ENCODE measurements around the gene LRRC4B. TPM values are rescaled to one million over a fixed set of nuclear protein-coding genes. Genes with fewer than 3 reads are reported as not detected.
A peak's percentile ranks its signal among the peaks of the same experiment; 100 is the strongest.

Gene LRRC4B
- total RNA-seq, 1 experiment from 2014 or later, result 3.8 TPM

GRCh38 chr19:50510700-50511068 is 57.6 kb downstream of the LRRC4B start:
- Histone ChIP-seq H4K20me1 (ENCODE audit: control insufficient read depth, insufficient read depth, insufficient read length) (no peaks in the 10 kb centered on the region), H3K79me1 (ENCODE audit: insufficient read depth, low read depth, low read length, poor library complexity, severe bottlenecking) (no peaks in the 10 kb centered on the region), H3K27me3 (ENCODE audit: insufficient read depth, low read length) (peaks cover 2% of the 10 kb centered on the region; the same call in 1 of the 2 replicates), H3K18ac (ENCODE audit: insufficient read length, low read depth, low read length) (no peak overlapping the region), H4K5ac (ENCODE audit: insufficient read length, low read depth, low read length) (no peak overlapping the region), H3K23ac (ENCODE audit: insufficient read length, low read depth, low read length) (no peak overlapping the region), H3K4me1 (ENCODE audit: insufficient read depth, low read length) (no peaks in the 10 kb centered on the region), H3T11ph (ENCODE audit: low read length) (no peak overlapping the region), H2AK5ac (ENCODE audit: insufficient read length, low read length) (no peak overlapping the region), H3K23me2 (ENCODE audit: insufficient read length, low read depth, low read length, poor library complexity, severe bottlenecking) (no peaks in the 10 kb centered on the region), H3K4ac (ENCODE audit: low read depth, low read length) (no peak overlapping the region), H3K27ac (ENCODE audit: insufficient read length, low read depth, low read length) (no peak overlapping the region), H3K9ac (ENCODE audit: extremely low read depth, insufficient read length, low read length) (no peak overlapping the region), H3K79me2 (ENCODE audit: insufficient read depth, low read length) (no peaks in the 10 kb centered on the region), H2BK5ac (ENCODE audit: insufficient read length, low read length) (no peak overlapping the region), H3K56ac (ENCODE audit: insufficient read length, low read depth, low read length) (no peak overlapping the region), H2AFZ (ENCODE audit: low read length) (no peak overlapping the region), H4K91ac (ENCODE audit: insufficient read length, low read depth, low read length) (no peak overlapping the region), H3K14ac (ENCODE audit: insufficient read depth, low read length) (0 out of 2 replicates have a peak overlapping the region, but pooled peaks have one; percentile 9), H2BK15ac (ENCODE audit: low read depth, low read length) (no peak overlapping the region), H2BK120ac (ENCODE audit: low read depth, low read length, poor library complexity, severe bottlenecking) (no peak overlapping the region), H2BK12ac (ENCODE audit: insufficient read length, low read depth, low read length) (no peak overlapping the region), H4K8ac (replicated peaks; ENCODE audit: insufficient read length, low read depth, low read length) (no peak overlapping the region), H2BK20ac (ENCODE audit: low read depth, low read length, poor library complexity, severe bottlenecking) (no peak overlapping the region), H3K4me2 (ENCODE audit: insufficient read depth, insufficient read length, low read length) (peak overlapping the region; percentile 57), H3K9me3 (ENCODE audit: control insufficient read depth, low read depth, low read length) (no peaks in the 10 kb centered on the region)
- peaks cover 7 to 27% of the 10 kb centered on the region in 2 experiments for H3K4me1 Mint-ChIP-seq
- H3K27me3 Mint-ChIP-seq (ENCODE audit: low read depth), result peaks cover 50% of the 10 kb centered on the region
- WGBS (ENCODE audit: extremely low coverage, insufficient read length, low lambda C conversion rate), result no CpG with 5 or more reads among the region's 10 CpGs
- H3K4me3 Mint-ChIP-seq, result peak overlapping the region; percentile 81 to 87
- H3K27ac Mint-ChIP-seq, result peak overlapping the region; percentile 70 to 97 (median 89); a peak in 5 of 7 replicates
- no peaks in the 10 kb centered on the region; a peak in 1 of 7 replicates for H3K36me3 Mint-ChIP-seq (ENCODE audit: insufficient read depth in 1 of 3, low read depth in 3 of 3)
- no peaks in the 10 kb centered on the region; a peak in 1 of 5 replicates for H3K9me3 Mint-ChIP-seq
- no peak for DNase-seq
- TF ChIP-seq, protein P1, sequence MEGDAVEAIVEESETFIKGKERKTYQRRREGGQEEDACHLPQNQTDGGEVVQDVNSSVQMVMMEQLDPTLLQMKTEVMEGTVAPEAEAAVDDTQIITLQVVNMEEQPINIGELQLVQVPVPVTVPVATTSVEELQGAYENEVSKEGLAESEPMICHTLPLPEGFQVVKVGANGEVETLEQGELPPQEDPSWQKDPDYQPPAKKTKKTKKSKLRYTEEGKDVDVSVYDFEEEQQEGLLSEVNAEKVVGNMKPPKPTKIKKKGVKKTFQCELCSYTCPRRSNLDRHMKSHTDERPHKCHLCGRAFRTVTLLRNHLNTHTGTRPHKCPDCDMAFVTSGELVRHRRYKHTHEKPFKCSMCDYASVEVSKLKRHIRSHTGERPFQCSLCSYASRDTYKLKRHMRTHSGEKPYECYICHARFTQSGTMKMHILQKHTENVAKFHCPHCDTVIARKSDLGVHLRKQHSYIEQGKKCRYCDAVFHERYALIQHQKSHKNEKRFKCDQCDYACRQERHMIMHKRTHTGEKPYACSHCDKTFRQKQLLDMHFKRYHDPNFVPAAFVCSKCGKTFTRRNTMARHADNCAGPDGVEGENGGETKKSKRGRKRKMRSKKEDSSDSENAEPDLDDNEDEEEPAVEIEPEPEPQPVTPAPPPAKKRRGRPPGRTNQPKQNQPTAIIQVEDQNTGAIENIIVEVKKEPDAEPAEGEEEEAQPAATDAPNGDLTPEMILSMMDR (conservative IDR thresholded peaks at IDR 0.05), result no peak
